ENCODE results near the gene SERPINA12.

The SERPINA12 gene

DNA sequence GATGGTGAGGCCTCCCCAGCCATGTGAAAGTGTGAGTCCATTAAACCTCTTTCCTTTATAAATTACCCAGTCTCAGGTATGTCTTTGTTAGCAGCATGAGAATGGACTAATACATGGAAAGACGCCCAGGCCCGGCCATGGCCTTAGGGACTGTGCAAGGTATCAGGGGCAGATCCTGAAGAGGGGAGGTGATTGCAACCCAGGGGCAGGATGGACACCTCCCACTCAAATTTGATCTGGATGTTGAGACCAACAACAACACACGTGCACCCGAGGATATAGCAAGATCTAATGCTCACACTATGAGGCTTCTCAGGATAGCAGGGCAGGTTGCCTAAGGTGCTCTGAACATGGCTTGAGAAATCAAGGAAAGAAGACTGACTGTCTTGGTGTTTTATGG is 38.5 kb upstream of the SERPINA12 start:
- TF ChIP-seq, protein P1, sequence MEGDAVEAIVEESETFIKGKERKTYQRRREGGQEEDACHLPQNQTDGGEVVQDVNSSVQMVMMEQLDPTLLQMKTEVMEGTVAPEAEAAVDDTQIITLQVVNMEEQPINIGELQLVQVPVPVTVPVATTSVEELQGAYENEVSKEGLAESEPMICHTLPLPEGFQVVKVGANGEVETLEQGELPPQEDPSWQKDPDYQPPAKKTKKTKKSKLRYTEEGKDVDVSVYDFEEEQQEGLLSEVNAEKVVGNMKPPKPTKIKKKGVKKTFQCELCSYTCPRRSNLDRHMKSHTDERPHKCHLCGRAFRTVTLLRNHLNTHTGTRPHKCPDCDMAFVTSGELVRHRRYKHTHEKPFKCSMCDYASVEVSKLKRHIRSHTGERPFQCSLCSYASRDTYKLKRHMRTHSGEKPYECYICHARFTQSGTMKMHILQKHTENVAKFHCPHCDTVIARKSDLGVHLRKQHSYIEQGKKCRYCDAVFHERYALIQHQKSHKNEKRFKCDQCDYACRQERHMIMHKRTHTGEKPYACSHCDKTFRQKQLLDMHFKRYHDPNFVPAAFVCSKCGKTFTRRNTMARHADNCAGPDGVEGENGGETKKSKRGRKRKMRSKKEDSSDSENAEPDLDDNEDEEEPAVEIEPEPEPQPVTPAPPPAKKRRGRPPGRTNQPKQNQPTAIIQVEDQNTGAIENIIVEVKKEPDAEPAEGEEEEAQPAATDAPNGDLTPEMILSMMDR (IDR thresholded peaks at IDR 0.05) = no peak

- TF ChIP-seq, protein P1 (IDR thresholded peaks at IDR 0.05) = no peak
Observed at GRCh38 chr14:94547151-94547680, 37.9 kb upstream of the SERPINA12 start.

DNA sequence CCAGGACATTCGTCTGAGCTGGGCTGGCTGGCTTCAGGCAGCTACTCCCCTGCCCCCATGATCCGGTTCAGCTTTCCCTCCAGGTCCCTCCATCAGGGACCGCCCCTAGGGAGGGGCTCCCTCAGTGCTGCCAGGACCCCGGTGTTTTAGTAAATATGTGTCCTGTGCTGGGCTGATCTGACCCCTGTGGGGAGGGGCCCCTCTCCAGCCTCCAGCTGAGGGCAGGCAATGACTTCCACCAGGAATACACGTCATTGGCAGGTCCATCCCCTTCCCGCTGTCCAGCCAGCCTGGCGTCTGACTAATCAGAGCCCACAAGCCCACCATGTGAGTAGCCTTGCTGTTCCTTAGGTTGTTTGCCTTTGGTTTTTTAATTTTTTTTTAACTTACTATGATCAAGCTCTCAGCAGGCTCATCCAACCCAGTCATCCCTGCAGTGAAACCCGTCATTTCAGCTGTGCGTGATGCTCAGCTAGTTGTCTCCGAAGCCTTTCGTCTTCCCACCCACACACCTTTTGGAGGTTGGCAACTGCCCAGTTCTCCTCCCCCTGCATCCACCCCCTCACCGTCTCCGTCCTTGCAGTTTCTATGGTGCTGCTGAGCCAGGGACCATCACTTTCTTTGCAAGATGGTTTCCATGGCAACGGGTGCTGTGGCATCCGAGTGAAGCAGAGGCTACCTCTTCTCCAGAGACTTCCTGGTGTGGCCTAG is 36.0 kb upstream of the SERPINA12 start:
- TF ChIP-seq, protein P1 (IDR thresholded peaks at IDR 0.05) = no peak

DNA sequence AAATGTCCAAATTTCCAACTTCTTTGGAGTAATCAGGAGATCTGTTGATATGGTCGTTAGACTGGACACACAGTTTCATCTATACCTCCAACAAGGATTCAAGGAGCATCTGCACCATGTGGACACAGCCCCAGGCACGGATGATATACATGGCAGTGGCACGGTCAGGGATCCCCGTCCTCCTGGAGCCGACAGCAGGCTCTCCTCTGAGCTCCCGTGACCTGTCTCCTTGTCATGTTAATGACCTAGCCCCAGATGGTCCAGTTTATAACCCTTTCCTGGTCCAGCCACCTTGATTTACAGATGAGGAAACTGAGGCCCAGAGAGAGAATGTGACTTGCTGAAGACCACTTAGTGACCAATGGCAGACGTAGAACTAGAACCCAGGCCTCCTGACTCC is 35.5 kb upstream of the SERPINA12 start:
- TF ChIP-seq, protein P1 (IDR thresholded peaks at IDR 0.05) = no peak

- TF ChIP-seq, protein P1 (IDR thresholded peaks at IDR 0.05) = no peak
Observed at GRCh38 chr14:94543449-94544124, 34.3 kb upstream of the SERPINA12 start.

GRCh38 chr14:94542811-94543440 is 33.7 kb upstream of the SERPINA12 start:
- TF ChIP-seq, protein P1 (IDR thresholded peaks at IDR 0.05) = no peak

- TF ChIP-seq, protein P1 (IDR thresholded peaks at IDR 0.05) = no peak
Observed at GRCh38 chr14:94542111-94542810, 33.0 kb upstream of the SERPINA12 start.

All from LNCAP (cell line).